Loucy (cell line): ENCODE results near the gene NFIX.

ENCODE experiments used
- EZH2phosphoT487 ChIP-seq: fragments of 200-600 bp; IDR thresholded peaks from 2 replicates; pipeline ENCODE4 v1.6.1; 2018; ENCODE audit warnings: antibody characterized with exemption, mild to moderate bottlenecking, moderate library complexity, borderline replicate concordance
- TF ChIP-seq, protein P1 (sequence below): fragments of 200-600 bp; sonication (generic); conservative IDR thresholded peaks from 2 replicates; pipeline ENCODE4 v1.5.1; 2014; ENCODE audit warnings: mild to moderate bottlenecking, antibody characterized with exemption, low read length

GRCh38 chr19:12990431-12990830 lies 4.8 kb upstream of the NFIX start:
- TF ChIP-seq, protein P1, sequence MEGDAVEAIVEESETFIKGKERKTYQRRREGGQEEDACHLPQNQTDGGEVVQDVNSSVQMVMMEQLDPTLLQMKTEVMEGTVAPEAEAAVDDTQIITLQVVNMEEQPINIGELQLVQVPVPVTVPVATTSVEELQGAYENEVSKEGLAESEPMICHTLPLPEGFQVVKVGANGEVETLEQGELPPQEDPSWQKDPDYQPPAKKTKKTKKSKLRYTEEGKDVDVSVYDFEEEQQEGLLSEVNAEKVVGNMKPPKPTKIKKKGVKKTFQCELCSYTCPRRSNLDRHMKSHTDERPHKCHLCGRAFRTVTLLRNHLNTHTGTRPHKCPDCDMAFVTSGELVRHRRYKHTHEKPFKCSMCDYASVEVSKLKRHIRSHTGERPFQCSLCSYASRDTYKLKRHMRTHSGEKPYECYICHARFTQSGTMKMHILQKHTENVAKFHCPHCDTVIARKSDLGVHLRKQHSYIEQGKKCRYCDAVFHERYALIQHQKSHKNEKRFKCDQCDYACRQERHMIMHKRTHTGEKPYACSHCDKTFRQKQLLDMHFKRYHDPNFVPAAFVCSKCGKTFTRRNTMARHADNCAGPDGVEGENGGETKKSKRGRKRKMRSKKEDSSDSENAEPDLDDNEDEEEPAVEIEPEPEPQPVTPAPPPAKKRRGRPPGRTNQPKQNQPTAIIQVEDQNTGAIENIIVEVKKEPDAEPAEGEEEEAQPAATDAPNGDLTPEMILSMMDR: no peak
- TF ChIP-seq EZH2phosphoT487: no peak
